ENCODE data around the gene RABGAP1L. TPM values are rescaled to one million over a fixed set of nuclear protein-coding genes. Genes with fewer than 3 reads are reported as not detected.
"Not testable (repeated sequence)": the region's sequence is repeated elsewhere in the genome, so short reads cannot be mapped to it uniquely, and the experiment has no call there.

Gene RABGAP1L
- polyA plus RNA-seq, 1 donor = 9.2 TPM

- DNase-seq = no peak
Observed at GRCh38 chr1:174828264-174828663, 668.9 kb downstream of the RABGAP1L start.

- no peak for DNase-seq
Observed at GRCh38 chr1:174829990-174830389, 670.7 kb downstream of the RABGAP1L start.

- DNase-seq = no peak
Observed at GRCh38 chr1:174836543-174836942, 677.2 kb downstream of the RABGAP1L start.

- no peak for DNase-seq
Observed at GRCh38 chr1:174837386-174837785, 678.1 kb downstream of the RABGAP1L start.

- DNase-seq = no peak
Observed at GRCh38 chr1:174839211-174839610, 679.9 kb downstream of the RABGAP1L start.

- DNase-seq = no peak
Observed at GRCh38 chr1:174841747-174842146, 682.4 kb downstream of the RABGAP1L start.

- DNase-seq = not testable (repeated sequence)
Observed at GRCh38 chr1:174848593-174849560, 689.6 kb downstream of the RABGAP1L start.

GRCh38 chr1:174850726-174851125 lies 691.4 kb downstream of the RABGAP1L start:
- no peak for DNase-seq

GRCh38 chr1:174858301-174858700 lies 699.0 kb downstream of the RABGAP1L start:
- DNase-seq = no peak

GRCh38 chr1:174870319-174870718 lies 711.0 kb downstream of the RABGAP1L start:
- no peak for DNase-seq

- no peak for DNase-seq
Observed at GRCh38 chr1:174871886-174872285, 712.6 kb downstream of the RABGAP1L start.

- no peak for DNase-seq
Observed at GRCh38 chr1:174872615-174873058, 713.3 kb downstream of the RABGAP1L start.

GRCh38 chr1:174874331-174875053 lies 715.2 kb downstream of the RABGAP1L start:
- DNase-seq = no peak

GRCh38 chr1:174875306-174875705 lies 716.0 kb downstream of the RABGAP1L start:
- no peak for DNase-seq

- peak; percentile 6 for DNase-seq
Observed at GRCh38 chr1:174877208-174877673, 717.9 kb downstream of the RABGAP1L start.

- DNase-seq = no peak
Observed at GRCh38 chr1:174880171-174880570, 720.9 kb downstream of the RABGAP1L start.

- no peak for DNase-seq
Observed at GRCh38 chr1:174883409-174883808, 724.1 kb downstream of the RABGAP1L start.

- DNase-seq = no peak
Observed at GRCh38 chr1:174884038-174884437, 724.7 kb downstream of the RABGAP1L start.

GRCh38 chr1:174884566-174884965 lies 725.2 kb downstream of the RABGAP1L start:
- no peak for DNase-seq

- DNase-seq = no peak
Observed at GRCh38 chr1:174890024-174890423, 730.7 kb downstream of the RABGAP1L start.

GRCh38 chr1:174892016-174892415 lies 732.7 kb downstream of the RABGAP1L start:
- no peak for DNase-seq

GRCh38 chr1:174894117-174894762 lies 734.9 kb downstream of the RABGAP1L start:
- no peak for DNase-seq

- DNase-seq = not testable (repeated sequence)
Observed at GRCh38 chr1:174895610-174896009, 736.3 kb downstream of the RABGAP1L start.
